Uterus (tissue), 4 donors: Measurements from ENCODE around the gene GP5. TPM values are rescaled to one million over a fixed set of nuclear protein-coding genes. Genes with fewer than 3 reads are reported as not detected.

Experiments
- DNase-seq, 2 donors: peaks; one replicate each; pipeline ENCODE4 v3.0.0-alpha.2; 2019 to 2020
- H3K27ac ChIP-seq, 2 donors: fragments of 200-600 bp; sonication (generic); 1 replicate in 1 of 2; 2 replicates in 1 of 2; pipeline ENCODE4 v1.5.1; 2016 to 2018
- H3K27me3 ChIP-seq, 2 donors: fragments of 200-600 bp; sonication (generic); one replicate each; pipeline ENCODE4 v1.5.1; 2018 to 2019; ENCODE audit warnings: control low read depth in 1 of 2
- H3K36me3 ChIP-seq, 2 donors: fragments of 200-600 bp; sonication (generic); one replicate each; pipeline ENCODE4 v1.5.1; 2019; ENCODE audit warnings: control low read depth in 1 of 2
- H3K4me1 ChIP-seq, 2 donors: fragments of 200-600 bp; sonication (generic); one replicate each; pipeline ENCODE4 v1.5.1; 2018 to 2019; ENCODE audit warnings: control low read depth in 1 of 2
- H3K4me3 ChIP-seq, 2 donors: fragments of 200-600 bp; sonication (generic); 1 replicate in 1 of 2; 2 replicates in 1 of 2; pipeline ENCODE4 v1.5.1; 2018 to 2019; ENCODE audit warnings: mild to moderate bottlenecking in 1 of 2
- H3K9me3 ChIP-seq, 2 donors: fragments of 200-600 bp; sonication (generic); one replicate each; pipeline ENCODE4 v1.5.1; 2019; ENCODE audit warnings: control low read depth in 1 of 2
- POLR2A ChIP-seq, 2 donors: fragments of 450-650 bp; IDR thresholded peaks; one replicate each; pipeline ENCODE4 v1.6.1; 2016; ENCODE audit warnings: antibody characterized with exemption in 2 of 2, mild to moderate bottlenecking in 1 of 2, moderate library complexity in 1 of 2
- intact Hi-C: fragments of 100-400 bp; cut with DNase I; formaldehyde crosslinking; loops from one replicate; pipeline ENCODE4 v1.15.1; 2023; ENCODE audit warnings: low total_unique reads
- total RNA-seq, 4 donors: library from RNA; depleted of rRNA in 3 of 4; stranded (reverse); fragments of >200 nt in 3 of 4; gene quantifications; one replicate each; pipeline versions ENCODE4 v1.1.0 to v1.2.4, GENCODE V29; 2014 to 2023
- TF ChIP-seq, protein P1 (sequence below), 4 experiments: fragments of 200-600 bp in 2 of 4; fragments of 450-650 bp in 2 of 4; sonication (generic) in 2 of 4; IDR thresholded peaks; one replicate each; pipeline ENCODE4 v1.5.1; 2016 to 2019; ENCODE audit warnings: antibody characterized with exemption in 4 of 4, mild to moderate bottlenecking in 2 of 4, moderate library complexity in 1 of 4
- donor health status: DM: yes; HTN: yes; CAD: no.

The GP5 gene
- total RNA-seq, 4 donors from 2014 or later: 0.24 to 0.41 TPM; not detected in 2

DNA sequence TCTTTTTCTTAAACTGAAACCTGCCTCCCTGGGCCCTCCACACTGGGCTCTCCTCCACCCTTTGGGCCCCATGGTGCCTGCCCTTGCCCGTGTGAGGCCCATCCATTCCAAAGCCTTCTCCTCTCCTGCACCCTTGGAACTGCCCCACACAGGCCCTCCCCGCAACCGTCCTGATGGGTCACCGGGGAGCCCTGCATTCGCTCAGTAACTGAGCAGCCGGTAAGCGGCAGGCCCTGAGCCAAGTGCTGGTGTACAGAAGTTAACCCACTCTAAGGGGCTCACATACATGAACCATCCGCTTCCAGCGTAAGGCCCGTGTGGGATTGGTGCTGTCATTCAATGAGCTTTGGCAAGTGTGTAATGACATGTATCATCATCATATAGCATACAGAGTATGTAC is 24.1 kb downstream of the GP5 start:
- Histone ChIP-seq H3K27me3 (no peaks in the 10 kb centered on the region), H3K4me3 (no peak overlapping the region), H3K36me3 (no peaks in the 10 kb centered on the region), H3K4me1 (no peaks in the 10 kb centered on the region), H3K27ac (no peak overlapping the region), H3K9me3 (no peaks in the 10 kb centered on the region)
- DNase-seq: no peak
- no peak for TF ChIP-seq POLR2A (IDR thresholded peaks at IDR 0.05)
- TF ChIP-seq, protein P1, sequence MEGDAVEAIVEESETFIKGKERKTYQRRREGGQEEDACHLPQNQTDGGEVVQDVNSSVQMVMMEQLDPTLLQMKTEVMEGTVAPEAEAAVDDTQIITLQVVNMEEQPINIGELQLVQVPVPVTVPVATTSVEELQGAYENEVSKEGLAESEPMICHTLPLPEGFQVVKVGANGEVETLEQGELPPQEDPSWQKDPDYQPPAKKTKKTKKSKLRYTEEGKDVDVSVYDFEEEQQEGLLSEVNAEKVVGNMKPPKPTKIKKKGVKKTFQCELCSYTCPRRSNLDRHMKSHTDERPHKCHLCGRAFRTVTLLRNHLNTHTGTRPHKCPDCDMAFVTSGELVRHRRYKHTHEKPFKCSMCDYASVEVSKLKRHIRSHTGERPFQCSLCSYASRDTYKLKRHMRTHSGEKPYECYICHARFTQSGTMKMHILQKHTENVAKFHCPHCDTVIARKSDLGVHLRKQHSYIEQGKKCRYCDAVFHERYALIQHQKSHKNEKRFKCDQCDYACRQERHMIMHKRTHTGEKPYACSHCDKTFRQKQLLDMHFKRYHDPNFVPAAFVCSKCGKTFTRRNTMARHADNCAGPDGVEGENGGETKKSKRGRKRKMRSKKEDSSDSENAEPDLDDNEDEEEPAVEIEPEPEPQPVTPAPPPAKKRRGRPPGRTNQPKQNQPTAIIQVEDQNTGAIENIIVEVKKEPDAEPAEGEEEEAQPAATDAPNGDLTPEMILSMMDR (IDR thresholded peaks at IDR 0.05): no peak
- intact Hi-C loops: no loop called here

DNA sequence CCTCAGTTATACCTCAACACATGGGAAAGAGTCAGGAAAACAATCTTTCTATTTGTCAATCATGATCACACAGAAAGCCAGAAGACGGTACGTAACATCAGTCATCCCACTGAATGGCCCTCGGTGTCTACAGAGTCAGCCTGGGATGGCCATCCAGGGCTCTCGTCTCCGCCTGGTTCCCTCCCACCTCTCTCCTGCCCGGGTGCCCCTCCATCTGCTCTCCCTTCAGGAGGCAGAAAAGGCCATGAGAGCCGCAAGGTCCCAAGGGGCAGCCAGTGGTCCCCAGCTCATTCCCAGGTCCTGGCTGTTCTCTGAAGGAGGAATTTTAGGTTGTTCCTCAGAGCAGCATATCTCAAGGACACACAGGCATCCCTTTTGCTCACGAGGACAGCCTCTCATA is 25.2 kb downstream of the GP5 start:
- Histone ChIP-seq H3K27me3 (no peaks in the 10 kb centered on the region), H3K36me3 (no peaks in the 10 kb centered on the region), H3K4me1 (no peaks in the 10 kb centered on the region), H3K4me3 (no peak overlapping the region), H3K27ac (no peak overlapping the region), H3K9me3 (no peaks in the 10 kb centered on the region)
- no peak for TF ChIP-seq POLR2A (IDR thresholded peaks at IDR 0.05)
- TF ChIP-seq, protein P1 (IDR thresholded peaks at IDR 0.05): no peak
- no peak for DNase-seq
- intact Hi-C loops: no loop called here

DNA sequence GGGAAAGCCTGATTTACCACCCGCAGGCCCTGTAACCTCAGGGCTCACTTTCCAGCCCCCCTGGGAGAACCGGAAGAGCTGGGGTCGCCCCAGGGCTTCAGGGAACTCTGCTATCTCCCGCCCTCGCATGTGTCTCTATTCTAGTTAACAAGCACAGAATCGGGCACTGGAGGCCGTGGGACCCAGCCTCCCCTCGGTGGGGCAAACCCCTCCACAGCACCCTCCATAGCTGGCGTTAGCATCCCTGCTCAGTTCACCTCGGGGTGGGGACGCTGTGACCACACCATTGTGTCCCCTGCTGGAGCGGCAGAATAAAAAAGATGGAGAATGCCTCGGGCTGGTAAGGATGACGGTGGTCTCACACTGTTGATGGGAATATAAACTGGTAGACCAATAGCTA is 26.0 kb downstream of the GP5 start:
- no peak overlapping the region for H3K27ac ChIP-seq
- intact Hi-C loops: no loop called here
- H3K9me3 ChIP-seq: no peaks in the 10 kb centered on the region
- no peaks in the 10 kb centered on the region for H3K4me1 ChIP-seq
- DNase-seq: no peak
- no peaks in the 10 kb centered on the region for H3K36me3 ChIP-seq
- no peaks in the 10 kb centered on the region for H3K27me3 ChIP-seq
- no peak for TF ChIP-seq POLR2A (IDR thresholded peaks at IDR 0.05)
- TF ChIP-seq, protein P1 (IDR thresholded peaks at IDR 0.05): no peak
- no peak overlapping the region for H3K4me3 ChIP-seq

DNA sequence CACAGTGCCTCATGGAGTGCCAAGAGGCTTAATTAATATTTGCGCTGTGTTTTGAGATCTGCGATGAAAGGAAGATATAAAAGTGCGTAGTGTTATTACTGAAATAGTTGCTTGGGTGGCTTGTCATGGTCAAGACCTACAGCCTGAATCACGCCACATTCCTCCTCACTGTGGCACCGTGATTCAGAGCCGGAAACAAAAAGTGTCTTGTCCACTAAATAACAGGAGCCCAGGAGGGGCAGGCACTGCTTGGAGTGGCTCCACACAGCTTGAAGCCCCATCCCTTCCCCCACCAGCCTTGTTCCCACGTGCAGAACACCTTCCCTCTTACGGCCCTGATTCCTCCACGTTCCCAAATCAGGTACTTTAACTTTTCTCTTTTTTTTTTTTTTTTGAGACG is 28.3 kb downstream of the GP5 start:
- H3K27ac ChIP-seq: no peak overlapping the region
- H3K9me3 ChIP-seq: no peaks in the 10 kb centered on the region
- intact Hi-C loops: no loop called here
- H3K36me3 ChIP-seq: no peaks in the 10 kb centered on the region
- no peak for DNase-seq
- no peaks in the 10 kb centered on the region for H3K27me3 ChIP-seq
- no peak overlapping the region for H3K4me3 ChIP-seq
- TF ChIP-seq, protein P1 (IDR thresholded peaks at IDR 0.05): no peak
- TF ChIP-seq POLR2A (IDR thresholded peaks at IDR 0.05): no peak
- no peaks in the 10 kb centered on the region for H3K4me1 ChIP-seq

DNA sequence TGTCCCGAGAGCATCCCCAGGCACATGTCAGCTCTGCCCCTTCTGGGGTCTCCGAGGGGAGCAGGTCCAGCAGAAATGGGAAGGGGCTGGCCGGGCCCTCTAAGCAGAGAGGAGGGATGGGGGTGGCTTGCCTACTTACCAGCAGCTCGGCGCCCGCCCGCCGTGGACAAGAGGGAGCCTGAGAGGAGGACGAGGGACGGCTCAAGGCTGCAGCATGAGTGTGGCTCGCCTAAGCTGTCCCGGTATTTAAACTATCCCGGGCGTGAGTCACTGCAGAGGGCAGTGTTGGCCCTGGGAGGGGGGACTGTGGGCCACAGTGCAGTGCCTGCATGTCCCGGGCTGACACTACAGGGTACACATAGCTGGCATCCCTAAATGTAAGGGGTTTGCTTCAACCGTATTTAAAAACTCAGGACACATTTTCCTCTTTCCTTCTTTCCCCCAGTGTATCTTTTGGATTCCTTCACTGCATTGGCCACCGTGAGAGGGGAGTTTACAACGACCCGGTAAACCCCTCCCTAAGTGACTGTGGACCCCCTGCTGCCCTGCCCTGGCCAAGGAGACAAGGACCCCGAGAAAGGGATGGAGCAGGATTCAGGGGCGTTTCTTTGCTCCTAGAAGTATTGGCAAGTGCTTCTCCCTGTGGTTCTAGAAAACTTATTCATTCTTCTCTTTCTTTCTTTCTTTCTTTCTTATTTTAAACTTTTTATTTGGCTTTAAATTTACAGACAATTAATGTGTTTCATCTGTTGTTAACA is 29.4 kb downstream of the GP5 start, which contains the start of gene LRRC15:
TSS of gene LRRC15 (minus strand) at position 222 of the 758 bp plus-strand sequence. CDS start 8,700 bp downstream, outside the sequence.
- peaks cover 0 to 3% of the 10 kb centered on the region in 2 donors for H3K4me1 ChIP-seq
- no peak within 1 kb of the TSS for H3K4me3 ChIP-seq
- H3K27ac ChIP-seq: no peak within 1 kb of the TSS
- no peaks in the 10 kb centered on the region for H3K36me3 ChIP-seq
- DNase-seq: no peak
- no peaks in the 10 kb centered on the region for H3K27me3 ChIP-seq
- TF ChIP-seq, protein P1 (IDR thresholded peaks at IDR 0.05): no peak
- TF ChIP-seq POLR2A (IDR thresholded peaks at IDR 0.05): no peak
- no peaks in the 10 kb centered on the region for H3K9me3 ChIP-seq
- intact Hi-C loops: no loop called here
